Motor neuron (in vitro differentiated cells): Measurements from ENCODE around the gene SLC35A1. TPM values are rescaled to one million over a fixed set of nuclear protein-coding genes. Genes with fewer than 3 reads are reported as not detected.

ENCODE experiments used
- ATAC-seq, 8 experiments: fragments of 200-7000 bp; cut with Tn5 transposase; replicated peaks in 6 of 8; 2 replicates each; pipeline ENCODE4 v1.8.0; 2021; ENCODE audit warnings: mild to moderate bottlenecking in 8 of 8, moderate library complexity in 8 of 8
- H3K27ac ChIP-seq, 2 donors: fragments of 250-450 bp; sonication (Bioruptor Pico); 2 replicates each; pipeline ENCODE4 v1.9.0; 2021; ENCODE audit warnings: antibody characterized with exemption in 2 of 2, mild to moderate bottlenecking in 2 of 2, moderate library complexity in 1 of 2
- H3K4me1 ChIP-seq, 2 donors: fragments of 250-450 bp; sonication (Bioruptor Pico); replicated peaks in 1 of 2; 2 replicates each; pipeline ENCODE4 v1.6.1; 2021; ENCODE audit warnings: antibody characterized with exemption in 2 of 2, mild to moderate bottlenecking in 2 of 2, moderate library complexity in 1 of 2
- H3K4me3 ChIP-seq, 5 donors: fragments of 250-450 bp; sonication (Bioruptor Pico); 2 replicates each; pipeline ENCODE4 v1.9.0; 2021; ENCODE audit warnings: antibody characterized with exemption in 5 of 5, mild to moderate bottlenecking in 5 of 5, moderate library complexity in 4 of 5
- WGBS, 10 experiments: fragments of 450-650 bp; shearing (Covaris generic); methylation state at CpG; one replicate each; pipeline ENCODE4 v1.0.0; 2022; 5-methylcytosine and 5-hydroxymethylcytosine counted together
- in situ Hi-C, 9 experiments: fragments of 400-800 bp; cut with MboI; loops; one replicate each; pipeline ENCODE4 v1.15.0; 2021; ENCODE audit warnings: low sequenced_read_pairs in 9 of 9, low pct_unique_long_range_greater_than_20kb in 2 of 9; ENCODE audit not compliant: unreplicated experiment in 9 of 9
- total RNA-seq, 8 experiments: library from RNA; unstranded; fragments of 300-600 nt; gene quantifications; 2 replicates each; pipeline versions ENCODE4 v1.2.3 to v1.2.4, GENCODE V29; 2022

The SLC35A1 gene
- total RNA-seq: 10 to 100 TPM; 12.7 to 31.4 (median 21.8) TPM

DNA sequence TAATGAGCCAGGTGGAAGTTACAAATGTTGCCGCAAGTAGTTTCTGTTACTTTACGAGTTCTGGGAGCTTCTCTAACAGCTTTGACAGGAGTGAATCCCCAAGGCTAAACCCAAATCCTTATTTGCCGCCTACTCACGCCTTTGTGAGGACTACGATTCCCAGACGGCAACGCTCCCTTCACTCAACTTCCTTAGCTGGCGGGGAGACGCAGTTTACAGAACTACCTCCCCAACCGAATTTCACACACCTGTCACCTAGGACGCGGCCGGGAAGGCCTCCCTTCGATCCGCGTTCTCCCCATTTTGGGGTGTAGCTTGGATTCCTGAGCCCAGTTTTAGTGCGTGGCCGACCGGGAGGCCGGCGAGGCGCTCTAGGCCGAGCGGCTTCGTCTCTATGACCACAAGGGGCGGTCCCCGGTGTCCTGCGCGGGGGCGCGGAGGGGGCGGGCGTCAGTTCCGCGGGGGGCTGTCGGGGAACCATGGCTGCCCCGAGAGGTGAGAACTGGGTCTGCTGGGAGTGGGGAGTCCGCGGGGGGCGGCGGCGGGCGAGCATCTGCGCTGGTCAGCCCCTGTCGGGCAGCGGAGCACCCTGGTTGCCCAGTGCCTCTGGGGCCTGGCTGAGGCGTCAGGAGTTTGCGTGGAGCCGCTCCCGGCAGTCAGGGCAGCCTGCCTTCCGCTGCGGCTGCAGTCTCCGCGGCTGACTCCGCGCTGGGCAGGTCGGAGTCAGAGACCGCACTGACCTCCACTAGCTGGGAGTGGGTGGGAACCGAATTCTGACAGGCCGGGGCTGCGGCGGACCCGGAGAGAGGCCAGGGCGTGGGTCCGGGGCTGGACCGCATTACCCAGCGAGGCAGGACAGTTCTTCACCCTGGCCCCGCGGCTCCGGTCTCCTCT lies at the start of gene SLC35A1:
Gene SLC35A1, plus strand, starts transcription at position 450 of the 894 bp plus-strand sequence. Its CDS starts 30 bp downstream, at position 480.
- H3K27ac ChIP-seq: peak within 1 kb of the TSS; percentile 61 to 79
- peak within 1 kb of the TSS; percentile 77 to 97 (median 93) for H3K4me3 ChIP-seq
- H3K4me1 ChIP-seq: peaks cover 0 to 7% of the 10 kb centered on the region in 2 donors
- WGBS, 10 experiments: 0 to 4% (median 0%) methylated on average over 2 to 15 of the region's 70 CpGs; no CpG with 5 or more reads in 3 of the 10 experiments
- ATAC-seq: peak; percentile 84 to 95 (median 92)
- in situ Hi-C loops: no loop called here

GRCh38 chr6:87426789-87427188 lies 46.0 kb upstream of the SLC35A1 start:
- in situ Hi-C loops: no loop called here
- Histone ChIP-seq H3K27ac (no peak overlapping the region), H3K4me3 (no peak overlapping the region), H3K4me1 (no peaks in the 10 kb centered on the region)
- no peak for ATAC-seq
- WGBS, 10 experiments: 75 to 100% (median 100%) methylated on average over 1 to 4 of the region's 4 CpGs; no CpG with 5 or more reads in 1 of the 10 experiments

GRCh38 chr6:87430499-87430898 lies 42.3 kb upstream of the SLC35A1 start:
- Histone ChIP-seq H3K4me3 (no peak overlapping the region), H3K27ac (no peak overlapping the region), H3K4me1 (no peaks in the 10 kb centered on the region)
- in situ Hi-C loops: no loop called here
- WGBS, 10 experiments: 7 to 94% (median 74%) methylated on average over 2 to 3 of the region's 3 CpGs; no CpG with 5 or more reads in 2 of the 10 experiments
- ATAC-seq: no peak

DNA sequence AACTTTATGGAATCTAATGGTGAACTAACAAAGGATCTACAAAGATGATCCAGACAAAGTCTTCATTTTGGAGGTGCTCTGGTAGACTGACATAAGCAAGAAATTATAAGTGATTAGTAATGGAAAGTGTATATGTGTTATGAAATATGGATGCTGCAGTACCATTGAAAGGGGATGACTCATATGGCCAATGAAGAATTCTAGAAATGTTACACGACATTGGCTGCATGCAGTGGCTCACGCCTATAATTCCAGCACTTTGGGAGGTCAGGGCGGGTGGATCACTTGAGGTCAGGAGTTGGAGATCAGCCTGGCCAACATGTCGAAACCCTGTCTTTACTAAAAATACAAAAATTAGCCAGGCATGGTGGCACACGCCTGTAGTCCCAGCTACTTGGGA lies 41.5 kb upstream of the SLC35A1 start:
- 20 to 100% (median 86%) methylated on average over 1 to 5 of the region's 5 CpGs; no CpG with 5 or more reads in 1 of the 10 experiments for WGBS, 10 experiments
- no peak for ATAC-seq

GRCh38 chr6:87436435-87436834 lies 36.3 kb upstream of the SLC35A1 start:
- in situ Hi-C loops: no loop called here
- 0 to 50% (median 18%) methylated on average over 1 to 4 of the region's 4 CpGs; no CpG with 5 or more reads in 2 of the 10 experiments for WGBS, 10 experiments
- no peak overlapping the region for H3K27ac ChIP-seq
- H3K4me3 ChIP-seq: no peak overlapping the region
- no peaks in the 10 kb centered on the region for H3K4me1 ChIP-seq
- ATAC-seq: peak; percentile 32 to 92 (median 64)

More for the DNA sequence above, 41.5 kb upstream of the SLC35A1 start:
- no peaks in the 10 kb centered on the region for H3K4me1 ChIP-seq
- H3K4me3 ChIP-seq: no peak overlapping the region
- no peak overlapping the region for H3K27ac ChIP-seq
- in situ Hi-C loops: no loop called here

DNA sequence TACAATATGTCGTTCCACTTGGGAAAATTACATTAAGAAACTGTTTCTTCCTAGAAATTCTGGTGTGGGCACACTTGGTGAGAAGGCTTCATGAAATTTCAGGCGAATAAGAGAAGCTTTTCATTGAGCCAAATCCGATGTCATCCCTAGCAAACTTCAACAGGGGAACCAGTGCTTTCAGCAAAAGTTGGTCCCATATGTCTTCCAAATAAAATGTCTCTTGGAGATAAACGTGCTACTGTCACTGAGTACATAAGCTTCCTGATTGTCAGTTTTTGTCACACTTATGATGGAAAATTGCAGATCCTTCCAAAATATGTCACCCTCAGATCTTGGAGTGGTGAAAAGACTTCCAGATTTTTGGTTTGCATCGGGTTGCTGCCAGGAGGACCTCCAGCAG lies 31.1 kb upstream of the SLC35A1 start:
- Histone ChIP-seq H3K4me1 (no peaks in the 10 kb centered on the region), H3K4me3 (no peak overlapping the region), H3K27ac (no peak overlapping the region)
- in situ Hi-C loops: no loop called here
- no peak for ATAC-seq
- WGBS, 10 experiments: 15 to 100% (median 71%) methylated on average over 1 to 5 of the region's 5 CpGs; no CpG with 5 or more reads in 1 of the 10 experiments

GRCh38 chr6:87444362-87444761 lies 28.4 kb upstream of the SLC35A1 start:
- ATAC-seq: peak in 1 of 8 experiments; percentile 18
- H3K27ac ChIP-seq: no peak overlapping the region
- in situ Hi-C loops: no loop called here
- no peaks in the 10 kb centered on the region for H3K4me1 ChIP-seq
- H3K4me3 ChIP-seq: no peak overlapping the region
- 29 to 100% (median 91%) methylated on average over 1 to 2 of the region's 2 CpGs; no CpG with 5 or more reads in 2 of the 10 experiments for WGBS, 10 experiments

GRCh38 chr6:87465051-87465450 lies 7.7 kb upstream of the SLC35A1 start:
- WGBS, 10 experiments: 42 to 100% (median 100%) methylated on average over 1 to 2 of the region's 2 CpGs; no CpG with 5 or more reads in 3 of the 10 experiments
- ATAC-seq: no peak
- in situ Hi-C loops: no loop called here
- Histone ChIP-seq H3K4me1 (no peaks in the 10 kb centered on the region), H3K27ac (no peak overlapping the region), H3K4me3 (no peak overlapping the region)

DNA sequence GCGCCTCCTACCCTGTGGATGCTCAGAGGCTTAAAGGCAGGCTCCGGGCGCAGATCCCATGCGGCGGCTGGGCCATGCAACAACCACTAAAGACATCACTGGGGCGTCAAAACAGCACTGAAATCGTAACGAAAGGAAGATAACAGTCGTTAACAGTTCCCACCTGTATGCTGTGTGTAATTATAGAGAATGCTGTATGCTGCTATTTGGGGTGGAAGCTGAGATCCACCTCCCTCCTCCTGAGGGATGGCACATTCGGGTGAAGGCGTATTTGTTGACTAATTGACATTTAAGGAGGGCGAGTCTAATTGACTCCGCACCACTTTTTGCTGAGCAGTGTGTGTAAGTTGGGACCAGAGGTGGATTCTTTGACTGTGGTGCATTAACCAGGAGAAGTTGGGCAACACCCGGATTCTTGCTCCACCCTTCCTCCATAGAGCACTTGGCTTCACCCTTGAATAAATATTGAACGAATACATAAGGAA lies 687 bp downstream of the SLC35A1 start:
- in situ Hi-C loops: no loop called here
- H3K27ac ChIP-seq: peak overlapping the region in 1 of 2 donors; percentile 61
- WGBS, 10 experiments: 0 to 3% (median 0%) methylated on average over 2 to 8 of the region's 15 CpGs; no CpG with 5 or more reads in 3 of the 10 experiments
- H3K4me1 ChIP-seq: peaks cover 0 to 7% of the 10 kb centered on the region in 2 donors
- ATAC-seq: peak in 4 of 8 experiments; percentile 22 to 83 (median 36)
- H3K4me3 ChIP-seq: peak overlapping the region; percentile 77 to 97 (median 93)

- Histone ChIP-seq H3K27ac (no peak overlapping the region), H3K4me3 (no peak overlapping the region), H3K4me1 (no peaks in the 10 kb centered on the region)
- 96 to 100% (median 99%) methylated on average over 3 of the region's 3 CpGs for WGBS, 10 experiments
- no peak for ATAC-seq
- in situ Hi-C loops: no loop called here
Observed at GRCh38 chr6:87481931-87482330, 9.2 kb downstream of the SLC35A1 start.

GRCh38 chr6:87482366-87482765 lies 9.6 kb downstream of the SLC35A1 start:
- in situ Hi-C loops: no loop called here
- Histone ChIP-seq H3K27ac (no peak overlapping the region), H3K4me1 (no peaks in the 10 kb centered on the region), H3K4me3 (no peak overlapping the region)
- WGBS, 10 experiments: 76 to 100% (median 82%) methylated on average over 2 to 4 of the region's 4 CpGs; no CpG with 5 or more reads in 3 of the 10 experiments
- ATAC-seq: no peak

- peak in 1 of 8 experiments; percentile 18 for ATAC-seq
- Histone ChIP-seq H3K4me1 (no peaks in the 10 kb centered on the region), H3K27ac (no peak overlapping the region), H3K4me3 (no peak overlapping the region)
- in situ Hi-C loops: no loop called here
- 59 to 100% (median 74%) methylated on average over 1 to 5 of the region's 9 CpGs; no CpG with 5 or more reads in 4 of the 10 experiments for WGBS, 10 experiments
Observed at GRCh38 chr6:87483929-87484328, 11.2 kb downstream of the SLC35A1 start.

DNA sequence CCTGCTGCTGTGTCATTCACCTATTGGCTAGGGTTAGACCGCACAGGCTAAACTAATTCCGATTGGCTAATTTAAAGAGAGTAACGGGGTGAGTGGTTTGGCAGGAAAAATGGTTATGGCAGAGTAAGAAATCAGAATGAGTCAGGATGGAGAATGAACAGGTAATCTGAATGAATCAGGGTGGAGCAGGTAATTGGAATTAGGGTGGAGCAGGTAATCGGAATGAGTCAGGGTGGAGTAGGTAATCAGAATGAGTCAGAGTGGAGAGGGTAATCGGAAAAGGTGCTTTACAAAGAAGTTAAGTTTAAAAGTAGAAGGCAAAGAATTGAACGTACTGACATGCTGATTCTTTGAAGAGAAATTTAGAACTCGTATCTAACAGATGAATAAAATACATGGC lies 11.7 kb downstream of the SLC35A1 start:
- Histone ChIP-seq H3K27ac (no peak overlapping the region), H3K4me3 (no peak overlapping the region), H3K4me1 (no peaks in the 10 kb centered on the region)
- 76 to 97% (median 93%) methylated on average over 4 to 7 of the region's 7 CpGs; no CpG with 5 or more reads in 1 of the 10 experiments for WGBS, 10 experiments
- ATAC-seq: no peak
- in situ Hi-C loops: no loop called here
